GM12878 (cell line): ENCODE measurements around the gene ABHD18. TPM values are rescaled to one million over a fixed set of nuclear protein-coding genes. Genes with fewer than 3 reads are reported as not detected.
A peak's percentile ranks its signal among the peaks of the same experiment; 100 is the strongest.

Source experiments
- CBX5 ChIP-seq: sonication (generic); IDR thresholded peaks from 2 replicates; pipeline ENCODE4 v1.6.1; 2016; ENCODE audit warnings: low read depth, moderate library complexity, mild to moderate bottlenecking, inconsistent platforms
- CTCF ChIP-seq, 3 experiments: IDR thresholded peaks in 2 of 3; conservative IDR thresholded peaks in 1 of 3; 2 replicates each; pipeline ENCODE4 v1.5.1; 2011; ENCODE audit warnings: low read depth in 3 of 3, low read length in 3 of 3, mild to moderate bottlenecking in 3 of 3, control low read depth in 2 of 3, moderate library complexity in 2 of 3, inconsistent platforms in 1 of 3, mixed read lengths in 1 of 3; ENCODE audit not compliant: control insufficient read depth in 2 of 3, insufficient read depth in 1 of 3; ENCODE audit errors: extremely low read depth in 1 of 3
- ETV6 ChIP-seq, 2 experiments: fragments of 450-650 bp in 1 of 2; IDR thresholded peaks in 1 of 2; conservative IDR thresholded peaks in 1 of 2; 2 replicates each; pipeline ENCODE4 v1.6.1; 2014; ENCODE audit warnings: antibody characterized with exemption in 1 of 2, borderline replicate concordance in 1 of 2, low read depth in 1 of 2, mild to moderate bottlenecking in 1 of 2, moderate library complexity in 1 of 2
- LARP7 ChIP-seq: fragments of 450-650 bp; IDR thresholded peaks from 2 replicates; pipeline ENCODE4 v1.6.1; 2017; ENCODE audit warnings: mild to moderate bottlenecking
- NFYA ChIP-seq: IDR thresholded peaks from 2 replicates; pipeline ENCODE4 v1.6.1; 2011; ENCODE audit warnings: low read depth, mild to moderate bottlenecking, low read length, improper control_type of control experiment, borderline replicate concordance
- PRDM15 ChIP-seq: fragments of 450-650 bp; formaldehyde crosslinking; IDR thresholded peaks from 2 replicates; pipeline ENCODE4 v1.4.0; 2020; ENCODE audit warnings: mild to moderate bottlenecking, moderate library complexity
- REST ChIP-seq: IDR thresholded peaks from 2 replicates; pipeline ENCODE4 v1.6.1; 2012; ENCODE audit warnings: mild to moderate bottlenecking, low read depth, low read length
- RFX5 ChIP-seq: IDR thresholded peaks from 2 replicates; pipeline ENCODE4 v1.6.1; 2011; ENCODE audit warnings: low read depth, low read length, improper control_type of control experiment
- SMAD1 ChIP-seq: fragments of 450-650 bp; IDR thresholded peaks from 2 replicates; pipeline ENCODE4 v1.6.1; 2018; ENCODE audit warnings: mild to moderate bottlenecking, low read depth; ENCODE audit not compliant: partially characterized antibody
- SREBF2 ChIP-seq: IDR thresholded peaks from 2 replicates; pipeline ENCODE4 v1.6.1; 2012; ENCODE audit warnings: mild to moderate bottlenecking, low read length
- TBL1XR1 ChIP-seq: IDR thresholded peaks from 2 replicates; pipeline ENCODE4 v1.6.1; 2012; ENCODE audit warnings: low read depth, low read length, improper control_type of control experiment
- ZNF207 ChIP-seq: fragments of 450-650 bp; IDR thresholded peaks from 2 replicates; pipeline ENCODE4 v1.6.1; 2014; ENCODE audit warnings: antibody characterized with exemption, mild to moderate bottlenecking, borderline replicate concordance
- ZNF687 ChIP-seq: fragments of 450-650 bp; IDR thresholded peaks from 2 replicates; pipeline ENCODE4 v1.6.1; 2017; ENCODE audit warnings: mild to moderate bottlenecking, moderate library complexity
- polyA plus RNA-seq, 11 experiments: library from polyadenylated mRNA; depleted of rRNA in 4 of 11; unstranded in 6 of 11; stranded (reverse) in 5 of 11; fragments of >200 nt; fragmentation: Nextera tagmentation in 4 of 11; fragmentation: Illumina TruSeq in 1 of 11; extraction: Ambion mirVana in 4 of 11; extraction: Trizol in 1 of 11; gene quantifications; 1 replicate in 1 of 11; 2 replicates in 10 of 11; pipeline versions ENCODE4 v1.2.1 to v1.2.3, GENCODE V29; 2011 to 2016; ENCODE audit warnings: inconsistent platforms in 2 of 11, missing spikeins in 2 of 11, low read depth in 1 of 11
- total RNA-seq, 4 experiments: library from RNA; depleted of rRNA in 3 of 4; stranded (reverse); fragments of >200 nt in 3 of 4; fragmentation: Illumina TruSeq in 1 of 4; extraction: Trizol in 1 of 4; gene quantifications; 2 replicates each; pipeline versions ENCODE4 v1.2.1 to v1.2.3, GENCODE V29; 2013 to 2021

ABHD18 gene
- total and polyA plus RNA-seq, 10 of the 15 experiments (the other 5 are each of a cell fraction or from before 2014, with no cell fraction given), result 3.4 to 13.5 (median 9.6) TPM

- TF ChIP-seq ZNF207, result no peak
- TF ChIP-seq ETV6 (conservative IDR thresholded peaks at IDR 0.05 in 1 of 2, IDR thresholded peaks at IDR 0.05 in 1 of 2; ENCODE audit: borderline replicate concordance in 1 of 2, low read depth in 1 of 2), result no peak
- no peak for TF ChIP-seq PRDM15
- no peak for TF ChIP-seq REST
- TF ChIP-seq ZNF687, result no peak
- TF ChIP-seq LARP7, result peak; percentile 70; the same call in 1 of the 2 replicates
- TF ChIP-seq TBL1XR1, result no peak
- no peak; the same call in 1 of the 2 replicates for TF ChIP-seq CBX5
- TF ChIP-seq CTCF (IDR thresholded peaks at IDR 0.05 in 2 of 3, conservative IDR thresholded peaks at IDR 0.05 in 1 of 3; ENCODE audit: control insufficient read depth in 2 of 3, extremely low read depth in 1 of 3, insufficient read depth in 1 of 3, low read depth in 3 of 3, low read length in 3 of 3), result peak; percentile 16 to 25 (median 20); a peak in 3 of 6 replicates
- no peak for TF ChIP-seq NFYA
- no peak for TF ChIP-seq SMAD1
- no peak for TF ChIP-seq RFX5
- TF ChIP-seq SREBF2, result no peak
These were observed 96.6 kb downstream of the ABHD18 start (continued) for GRCh38 chr4:128061566-128062536.
